ENCODE results near the gene ZNF385A. TPM values are rescaled to one million over a fixed set of nuclear protein-coding genes. Genes with fewer than 3 reads are reported as not detected.
A peak's percentile ranks its signal among the peaks of the same experiment; 100 is the strongest.

Gene ZNF385A
- total and polyA plus RNA-seq, 2 of the 8 experiments (the other 6 are each of a cell fraction or from before 2014, with no cell fraction given): 5.2 to 14.3 TPM

- no peak for TF ChIP-seq CBX5 (IDR thresholded peaks at IDR 0.05; ENCODE audit: low read depth, low read length)
- TF ChIP-seq CHD1 (IDR thresholded peaks at IDR 0.05; ENCODE audit: low read depth, low read length): no peak
- TF ChIP-seq HDAC2 (IDR thresholded peaks at IDR 0.05; ENCODE audit: borderline replicate concordance in 1 of 2, low read depth in 2 of 2, low read length in 2 of 2): 0 out of 4 replicates have a peak, but pooled peaks of 1 of the 2 experiments have one; percentile 79
- TF ChIP-seq EGR1 (IDR thresholded peaks at IDR 0.05; ENCODE audit: borderline replicate concordance, low read depth, low read length): peak; percentile 46; the same call in 1 of the 2 replicates
- TF ChIP-seq POU5F1 (IDR thresholded peaks at IDR 0.05; ENCODE audit: low read depth, low read length): no peak
- TF ChIP-seq PHF8 (conservative IDR thresholded peaks at IDR 0.05; ENCODE audit: low read depth, low read length): no peak
- no peak for TF ChIP-seq SP4 (IDR thresholded peaks at IDR 0.05; ENCODE audit: low read length)
- TF ChIP-seq GTF2F1 (IDR thresholded peaks at IDR 0.05; ENCODE audit: borderline replicate concordance, low read depth, low read length): peak; percentile 28; the same call in 1 of the 2 replicates
- TF ChIP-seq CTCF (IDR thresholded peaks at IDR 0.05; ENCODE audit: control extremely low read depth in 1 of 3, insufficient read depth in 1 of 3, low read depth in 1 of 3, low read length in 3 of 3): peak; percentile 100
- TF ChIP-seq ASH2L (IDR thresholded peaks at IDR 0.05; ENCODE audit: low read length): no peak
- TF ChIP-seq SIN3A (conservative IDR thresholded peaks at IDR 0.05 in 1 of 2, IDR thresholded peaks at IDR 0.05 in 1 of 2; ENCODE audit: low read depth in 1 of 2, low read length in 2 of 2): peak in 1 of 2 experiments; percentile 81; a peak in 1 of 4 replicates
- TF ChIP-seq EP300 (IDR thresholded peaks at IDR 0.05; ENCODE audit: borderline replicate concordance in 1 of 2, low read depth in 2 of 2, low read length in 2 of 2): no peak
- peak; percentile 66; the same call in 1 of the 2 replicates for TF ChIP-seq JUND (IDR thresholded peaks at IDR 0.05; ENCODE audit: low read length)
- no peak for TF ChIP-seq NANOG (IDR thresholded peaks at IDR 0.05; ENCODE audit: insufficient read depth, low read depth, low read length, poor library complexity, severe bottlenecking)
- no peak for TF ChIP-seq JUN (IDR thresholded peaks at IDR 0.05; ENCODE audit: low read depth, low read length)
- TF ChIP-seq SUZ12 (IDR thresholded peaks at IDR 0.05; ENCODE audit: low read length): no peak
- TF ChIP-seq ZNF274 (IDR thresholded peaks at IDR 0.05; ENCODE audit: borderline replicate concordance, extremely low read depth, low read length): no peak
- TF ChIP-seq EZH2 (IDR thresholded peaks at IDR 0.05; ENCODE audit: low read depth, low read length, severe bottlenecking): no peak
- TF ChIP-seq CREB1 (IDR thresholded peaks at IDR 0.05): peak; percentile 69
- peak; percentile 26; the same call in 1 of the 2 replicates for TF ChIP-seq SRF (IDR thresholded peaks at IDR 0.05; ENCODE audit: low read depth, low read length)
These were observed 4.9 kb downstream of the ZNF385A start (continued) for GRCh38 chr12:54379398-54380201.
